Activated CD8-positive, alpha-beta memory T cell treated with anti-CD3 and anti-CD28 coated beads, Interleukin-2, amount 50 U/mL, for 24 hours (primary cell): Measurements from ENCODE around the gene VIPR1.

Experiments used
- DNase-seq: peaks from one replicate; pipeline ENCODE4 v3.0.0-alpha.2; 2020; ENCODE audit errors: extremely low read depth

VIPR1 gene

GRCh38 chr3:42502429-42503250, at the start of gene VIPR1:
Gene VIPR1, plus strand, starts transcription at chr3:42502643. Its CDS starts 93 bp downstream, at chr3:42502736.
- peak; percentile 69 for DNase-seq

GRCh38 chr3:42456211-42456610, 46.2 kb upstream of the VIPR1 start:
- no peak for DNase-seq

GRCh38 chr3:42459151-42459550, 43.3 kb upstream of the VIPR1 start:
- no peak for DNase-seq

- no peak for DNase-seq
These were observed 40.7 kb upstream of the VIPR1 start for GRCh38 chr3:42461762-42462161.

GRCh38 chr3:42463093-42463492, 39.4 kb upstream of the VIPR1 start:
- DNase-seq: no peak

- no peak for DNase-seq
These were observed 34.3 kb upstream of the VIPR1 start for GRCh38 chr3:42468111-42468510.

- no peak for DNase-seq
These were observed 29.9 kb upstream of the VIPR1 start for GRCh38 chr3:42472555-42472954.

GRCh38 chr3:42473083-42473932, 29.1 kb upstream of the VIPR1 start:
- DNase-seq: no peak

GRCh38 chr3:42476225-42477125, 26.0 kb upstream of the VIPR1 start:
- DNase-seq: no peak

- no peak for DNase-seq
These were observed 24.7 kb upstream of the VIPR1 start for GRCh38 chr3:42477696-42478095.

GRCh38 chr3:42478830-42479229, 23.6 kb upstream of the VIPR1 start:
- DNase-seq: no peak

- no peak for DNase-seq
These were observed 15.5 kb upstream of the VIPR1 start for GRCh38 chr3:42486814-42487565.

- DNase-seq: no peak
These were observed 13.8 kb upstream of the VIPR1 start for GRCh38 chr3:42488687-42489086.

- no peak for DNase-seq
These were observed 13.1 kb upstream of the VIPR1 start for GRCh38 chr3:42489116-42489936.

- no peak for DNase-seq
These were observed 12.6 kb upstream of the VIPR1 start for GRCh38 chr3:42489937-42490227.

- no peak for DNase-seq
These were observed 12.2 kb upstream of the VIPR1 start for GRCh38 chr3:42490243-42490642.

GRCh38 chr3:42491881-42492507, 10.4 kb upstream of the VIPR1 start:
- no peak for DNase-seq

- DNase-seq: no peak
These were observed 9.8 kb upstream of the VIPR1 start for GRCh38 chr3:42492508-42493080.

GRCh38 chr3:42493126-42493797, 9.2 kb upstream of the VIPR1 start:
- DNase-seq: no peak
